IMR-90 (cell line): ENCODE measurements around the gene PI4KA. TPM values are rescaled to one million over a fixed set of nuclear protein-coding genes. Genes with fewer than 3 reads are reported as not detected.

Experiments
- ATAC-seq: fragments of 200-7000 bp; cut with Tn5 transposase; 2 replicates; pipeline ENCODE4 v1.9.1; 2020; ENCODE audit warnings: low read depth, mild to moderate bottlenecking, moderate library complexity
- BruUV-seq: library from RNA; stranded (reverse); fragments of 400-500 nt; replicated peaks from 2 replicates; lab custom pipeline; 2021; lab: Mats Ljungman, UMichigan
- CTCF ChIA-PET: fragments of 300-600 bp; formaldehyde crosslinking; extraction: SDS; loops from one replicate; lab custom pipeline; 2021; ENCODE audit warnings: antibody characterized with exemption; lab: Yijun Ruan, JAX
- POLR2A ChIA-PET: fragments of 300-600 bp; sonication (Branson Sonifier 250); formaldehyde crosslinking; loops from one replicate; lab custom pipeline; 2022; ENCODE audit warnings: antibody characterized with exemption; ENCODE audit not compliant: unreplicated experiment; lab: Charles Lee
- DNase-seq: peaks from one replicate; pipeline ENCODE4 v3.0.0; 2013
- H2AFZ ChIP-seq: replicated peaks from 2 replicates; pipeline ENCODE3; 2013; ENCODE audit warnings: low read length, mild to moderate bottlenecking; ENCODE audit not compliant: poor library complexity
- H2AK5ac ChIP-seq: 2 replicates; pipeline ENCODE4 v1.6.1; 2013; ENCODE audit warnings: low read depth, low read length, inconsistent platforms
- H2AK9ac ChIP-seq: replicated peaks from 2 replicates; pipeline ENCODE3; 2013; ENCODE audit warnings: mild to moderate bottlenecking, low read depth, low read length, moderate library complexity; ENCODE audit not compliant: poor library complexity
- H2BK120ac ChIP-seq: 2 replicates; pipeline ENCODE4 v1.6.1; 2013; ENCODE audit warnings: low read depth, low read length, inconsistent platforms
- H2BK15ac ChIP-seq: 3 replicates; pipeline ENCODE4 v1.6.1; 2013; ENCODE audit warnings: low read depth, low read length, inconsistent platforms
- H2BK20ac ChIP-seq: 2 replicates; pipeline ENCODE4 v1.6.1; 2013; ENCODE audit warnings: low read depth, mild to moderate bottlenecking, inconsistent platforms, low read length, moderate library complexity
- H2BK5ac ChIP-seq: 2 replicates; pipeline ENCODE4 v1.6.1; 2013; ENCODE audit warnings: mild to moderate bottlenecking, low read depth, low read length, inconsistent platforms; ENCODE audit not compliant: poor library complexity, severe bottlenecking
- H3K14ac ChIP-seq: replicated peaks from 2 replicates; pipeline ENCODE4 v1.6.1; 2013; ENCODE audit warnings: low read depth, low read length, inconsistent platforms
- H3K18ac ChIP-seq: 2 replicates; pipeline ENCODE4 v1.6.1; 2013; ENCODE audit warnings: low read depth, low read length, control low read depth
- H3K23ac ChIP-seq: 2 replicates; pipeline ENCODE4 v1.6.1; 2013; ENCODE audit warnings: low read depth, low read length, inconsistent platforms
- H3K27ac ChIP-seq: 2 replicates; pipeline ENCODE4 v1.5.1; 2013; ENCODE audit warnings: mild to moderate bottlenecking, control low read depth, low read length; ENCODE audit not compliant: insufficient read depth
- H3K27me3 ChIP-seq: 2 replicates; pipeline ENCODE4 v1.6.1; 2013; ENCODE audit warnings: low read length; ENCODE audit not compliant: control insufficient read depth, insufficient read depth
- H3K36me3 ChIP-seq: 2 replicates; pipeline ENCODE4 v1.6.1; 2013; ENCODE audit warnings: low read length, mixed read lengths; ENCODE audit not compliant: control insufficient read depth, insufficient read depth
- H3K4ac ChIP-seq: 2 replicates; pipeline ENCODE4 v1.6.1; 2013; ENCODE audit warnings: low read depth, low read length, inconsistent platforms
- H3K4me1 ChIP-seq: 2 replicates; pipeline ENCODE4 v1.6.1; 2013; ENCODE audit warnings: low read length, mixed read lengths; ENCODE audit not compliant: control insufficient read depth, insufficient read depth
- H3K4me2 ChIP-seq: 2 replicates; pipeline ENCODE4 v1.6.1; 2013; ENCODE audit warnings: low read depth, mild to moderate bottlenecking, control low read depth, low read length, moderate library complexity
- H3K4me3 ChIP-seq: 2 replicates; pipeline ENCODE4 v1.5.1; 2013; ENCODE audit warnings: low read depth, mild to moderate bottlenecking, control low read depth, low read length, moderate library complexity; ENCODE audit not compliant: insufficient read depth
- H3K56ac ChIP-seq: 2 replicates; pipeline ENCODE4 v1.6.1; 2013; ENCODE audit warnings: low read length, inconsistent platforms; ENCODE audit not compliant: insufficient read depth; ENCODE audit errors: extremely low read depth
- H3K79me1 ChIP-seq, 2 experiments: 2 replicates each; pipeline ENCODE4 v1.6.1; 2013; ENCODE audit warnings: low read length in 2 of 2, inconsistent platforms in 1 of 2, low read depth in 1 of 2
- H3K9ac ChIP-seq: 2 replicates; pipeline ENCODE4 v1.6.1; 2013; ENCODE audit warnings: low read depth, low read length, control low read depth
- H3K9me1 ChIP-seq: 2 replicates; pipeline ENCODE4 v1.6.1; 2013; ENCODE audit warnings: low read length, inconsistent platforms; ENCODE audit not compliant: insufficient read depth
- H3K9me3 ChIP-seq: 2 replicates; pipeline ENCODE4 v1.6.1; 2013; ENCODE audit warnings: low read length; ENCODE audit not compliant: control insufficient read depth, insufficient read depth
- H4K20me1 ChIP-seq: 2 replicates; pipeline ENCODE4 v1.6.1; 2013; ENCODE audit warnings: low read length, inconsistent platforms; ENCODE audit not compliant: insufficient read depth
- H4K5ac ChIP-seq: 2 replicates; pipeline ENCODE4 v1.6.1; 2013; ENCODE audit warnings: mild to moderate bottlenecking, low read depth, low read length, control low read depth
- H4K8ac ChIP-seq, 2 experiments: 2 replicates each; pipeline ENCODE4 v1.6.1; 2013; ENCODE audit warnings: low read depth in 2 of 2, low read length in 2 of 2, control low read depth in 1 of 2, inconsistent platforms in 1 of 2
- H4K91ac ChIP-seq: 2 replicates; pipeline ENCODE4 v1.6.1; 2013; ENCODE audit warnings: low read depth, low read length, inconsistent platforms; ENCODE audit not compliant: insufficient read depth
- MAFK ChIP-seq: IDR thresholded peaks from 2 replicates; pipeline ENCODE4 v1.6.1; 2012; ENCODE audit warnings: low read depth, low read length, improper control_type of control experiment
- NFE2L2 ChIP-seq: fragments of 150-350 bp; IDR thresholded peaks from 2 replicates; pipeline ENCODE4 v1.6.1; 2016; ENCODE audit warnings: low read depth, mild to moderate bottlenecking, low read length
- RCOR1 ChIP-seq: IDR thresholded peaks from 2 replicates; pipeline ENCODE4 v1.6.1; 2012; ENCODE audit warnings: mild to moderate bottlenecking, low read length, improper control_type of control experiment; ENCODE audit not compliant: insufficient replicate concordance
- WGBS, 2 experiments: methylation state at CpG; one replicate each; pipeline versions ENCODE4 v1.1.5 to v1.1.7; 2013; ENCODE audit warnings: missing lambda C conversion rate in 2 of 2; ENCODE audit not compliant: insufficient read length in 1 of 2; ENCODE audit errors: extremely low coverage in 2 of 2; 5-methylcytosine and 5-hydroxymethylcytosine counted together
- dilution Hi-C: fragments of 300-500 bp; cut with HindIII; formaldehyde crosslinking; loops from one replicate; pipeline ENCODE4 v1.14.3; 2018; ENCODE audit warnings: low sequenced_read_pairs; ENCODE audit not compliant: unreplicated experiment
- in situ Hi-C: fragments of 300-500 bp; cut with MboI; formaldehyde crosslinking; loops from 3 replicates; pipeline ENCODE4 v1.14.3; 2019; ENCODE audit warnings: low sequenced_read_pairs, inconsistent platforms, mixed read lengths
- intact Hi-C: fragments of 100-400 bp; cut with micrococcal nuclease; formaldehyde crosslinking; loops from 2 replicates; pipeline ENCODE4 v1.10.0; 2022
- polyA plus RNA-seq, 3 experiments: library from polyadenylated mRNA; depleted of rRNA; stranded (reverse); fragments of >200 nt; gene quantifications; 2 replicates each; pipeline ENCODE4 v1.2.3, GENCODE V29; 2012; ENCODE audit warnings: low replicate concordance in 1 of 3
- total RNA-seq: library from RNA; depleted of rRNA; stranded (reverse); fragments of >200 nt; gene quantifications from 2 replicates; pipeline ENCODE4 v1.2.3, GENCODE V29; 2012

Gene PI4KA
- total and polyA plus RNA-seq, 2 of the 4 experiments (the other 2 are of a cell fraction) = 16.8 to 35.5 TPM

DNA sequence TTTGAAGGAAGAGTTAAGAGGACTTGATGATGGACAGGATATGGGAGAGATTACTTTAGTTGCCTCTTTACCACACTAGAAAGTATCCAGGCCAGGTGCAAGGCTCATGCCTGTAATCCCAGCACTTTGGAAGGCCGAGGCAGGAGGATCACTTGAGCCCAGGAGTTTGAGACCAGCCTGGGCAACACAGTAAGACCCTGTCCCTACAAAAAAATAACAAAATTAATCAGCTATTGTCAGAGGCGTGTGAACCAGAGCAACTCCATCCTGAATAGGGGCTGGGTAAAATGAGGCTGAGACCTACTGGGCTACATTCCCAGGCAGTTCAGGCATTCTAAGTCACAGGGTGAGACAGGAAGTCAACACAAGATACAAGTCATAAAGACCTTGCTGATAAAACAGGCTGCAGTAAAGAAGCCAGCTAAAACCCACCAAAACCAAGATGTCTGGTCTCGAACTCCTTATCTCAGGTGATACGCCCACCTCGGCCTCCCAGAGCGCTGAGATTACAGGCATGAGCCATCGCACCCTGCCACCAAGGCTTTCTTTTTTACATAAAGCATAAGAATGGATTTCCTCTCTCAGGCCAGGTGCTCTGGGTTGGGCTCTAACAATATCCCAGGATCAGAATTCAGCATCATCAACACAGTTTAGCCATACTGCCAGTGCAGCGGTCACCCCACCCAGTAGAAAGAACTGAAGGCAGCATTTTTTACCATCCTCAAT lies 17.8 kb downstream of the PI4KA start:
- H3K27ac ChIP-seq = no peak overlapping the region
- H3K23ac ChIP-seq = no peak overlapping the region
- dilution Hi-C loops (no loop called here), intact Hi-C loops (no loop called here), in situ Hi-C loops (no loop called here)
- H2AK5ac ChIP-seq = no peak overlapping the region
- TF ChIP-seq RCOR1 (no peak), MAFK (no peak), NFE2L2 (no peak)
- H3K4me2 ChIP-seq = no peak overlapping the region
- peaks cover 17% of the 10 kb centered on the region for H3K9me1 ChIP-seq
- H2BK15ac ChIP-seq = no peak overlapping the region
- no peak overlapping the region for H3K9ac ChIP-seq
- no peak overlapping the region for H2BK5ac ChIP-seq
- POLR2A ChIA-PET = no interaction called here
- H4K91ac ChIP-seq = no peak overlapping the region
- no peaks in the 10 kb centered on the region for H3K9me3 ChIP-seq
- peaks cover 33 to 70% of the 10 kb centered on the region in 2 experiments for H3K79me1 ChIP-seq
- H4K5ac ChIP-seq = no peak overlapping the region
- no peak overlapping the region for H4K8ac ChIP-seq
- H2AFZ ChIP-seq = no peak overlapping the region
- no peak overlapping the region for H3K56ac ChIP-seq
- peaks cover 26% of the 10 kb centered on the region; the same call in 1 of the 2 replicates for H4K20me1 ChIP-seq
- H3K18ac ChIP-seq = no peak overlapping the region
- no peak overlapping the region for H2AK9ac ChIP-seq
- no peaks in the 10 kb centered on the region for H3K27me3 ChIP-seq
- no TSS peak for BruUV-seq
- no peak overlapping the region for H2BK120ac ChIP-seq
- no peak overlapping the region for H3K4ac ChIP-seq
- peaks cover 8% of the 10 kb centered on the region for H3K4me1 ChIP-seq
- H2BK20ac ChIP-seq = no peak overlapping the region
- no peaks in the 10 kb centered on the region for H3K36me3 ChIP-seq
- CTCF ChIA-PET = no interaction called here
- H3K4me3 ChIP-seq = no peak overlapping the region
- WGBS, 2 experiments = 100% methylated on average over 1 of the region's 8 CpGs; no CpG with 5 or more reads in 1 of the 2 experiments
- no peak overlapping the region for H3K14ac ChIP-seq
- DNase-seq (no peak), ATAC-seq (no peak)
